ENCODE data around the gene GPR63. TPM values are rescaled to one million over a fixed set of nuclear protein-coding genes. Genes with fewer than 3 reads are reported as not detected.

The GPR63 gene
- total and polyA plus RNA-seq, 4 donors: 0.03 to 0.14 (median 0.08) TPM; not detected in 1

GRCh38 chr6:96755096-96755495 is 82.2 kb downstream of the GPR63 start (continued):
- TF ChIP-seq ZBTB33 (IDR thresholded peaks at IDR 0.05) (no peak), RAD21 (IDR thresholded peaks at IDR 0.05) (no peak), MAX (IDR thresholded peaks at IDR 0.05) (no peak)

- Histone ChIP-seq H3K4me3 (ENCODE audit: low read depth in 1 of 3, low read length in 3 of 3) (no peak overlapping the region), H3K9ac (ENCODE audit: low read depth in 1 of 2, low read length in 2 of 2) (no peak overlapping the region), H3K27me3 (ENCODE audit: control insufficient read depth in 4 of 4, insufficient read depth in 4 of 4, low read length in 3 of 4) (peaks cover 0 to 3% (median 0%) of the 10 kb centered on the region in 4 donors), H3K36me3 (ENCODE audit: control insufficient read depth in 4 of 4, insufficient read depth in 3 of 4, low read depth in 1 of 4, low read length in 3 of 4) (no peaks in the 10 kb centered on the region), H3K27ac (ENCODE audit: low read depth in 1 of 2, low read length in 2 of 2) (no peak overlapping the region), H3K4me1 (ENCODE audit: control insufficient read depth in 4 of 4, insufficient read depth in 4 of 4, low read length in 3 of 4) (no peaks in the 10 kb centered on the region), H3K9me3 (ENCODE audit: control insufficient read depth in 4 of 4, low read length in 3 of 4) (no peaks in the 10 kb centered on the region)
- DNase-seq (ENCODE audit: low spot score): no peak
- TF ChIP-seq ZBTB33 (IDR thresholded peaks at IDR 0.05) (no peak), TAF1 (conservative IDR thresholded peaks at IDR 0.05) (no peak), JUND (IDR thresholded peaks at IDR 0.05) (no peak), ATF3 (IDR thresholded peaks at IDR 0.05) (no peak), CTCF (IDR thresholded peaks at IDR 0.05; ENCODE audit: low read depth, low read length, missing input control) (no peak), MAX (IDR thresholded peaks at IDR 0.05) (no peak), RAD21 (IDR thresholded peaks at IDR 0.05) (no peak), HNF4A (conservative IDR thresholded peaks at IDR 0.05) (no peak), NR2F2 (IDR thresholded peaks at IDR 0.05) (no peak), EGR1 (IDR thresholded peaks at IDR 0.05; ENCODE audit: low read depth in 2 of 2) (no peak), SP1 (IDR thresholded peaks at IDR 0.05) (no peak), REST (IDR thresholded peaks at IDR 0.05) (no peak), GABPA (IDR thresholded peaks at IDR 0.05 in 1 of 2, conservative IDR thresholded peaks at IDR 0.05 in 1 of 2) (no peak), RXRA (IDR thresholded peaks at IDR 0.05) (no peak), FOXA1 (IDR thresholded peaks at IDR 0.05) (no peak), YY1 (IDR thresholded peaks at IDR 0.05) (no peak), HNF4G (IDR thresholded peaks at IDR 0.05) (no peak), FOXA2 (IDR thresholded peaks at IDR 0.05) (no peak)
- WGBS: 91% methylated on average over 6 of the region's 6 CpGs
These were observed 87.4 kb downstream of the GPR63 start for GRCh38 chr6:96749891-96750290.
